ENCODE measurements around the gene ZNF784.

DNA sequence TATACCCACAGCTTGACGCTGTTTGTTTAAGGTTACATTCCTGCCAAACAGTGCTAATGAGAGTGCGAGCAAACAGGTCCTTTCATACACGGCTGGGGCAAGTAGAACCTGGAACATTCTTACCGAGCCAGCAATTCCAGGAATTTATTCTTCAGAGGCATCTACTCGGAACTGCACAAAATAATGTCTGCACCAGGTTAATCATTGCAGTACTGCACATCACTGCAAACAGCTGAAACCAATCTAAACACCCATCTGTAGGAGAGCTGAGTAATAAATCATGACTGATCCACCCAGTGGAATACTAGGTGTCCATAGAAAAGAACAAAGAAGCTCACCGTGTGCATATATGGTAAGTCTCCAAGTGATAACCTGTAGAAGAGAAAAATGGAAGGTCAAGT lies 42.5 kb downstream of the ZNF784 start:
- TF ChIP-seq, protein P1, sequence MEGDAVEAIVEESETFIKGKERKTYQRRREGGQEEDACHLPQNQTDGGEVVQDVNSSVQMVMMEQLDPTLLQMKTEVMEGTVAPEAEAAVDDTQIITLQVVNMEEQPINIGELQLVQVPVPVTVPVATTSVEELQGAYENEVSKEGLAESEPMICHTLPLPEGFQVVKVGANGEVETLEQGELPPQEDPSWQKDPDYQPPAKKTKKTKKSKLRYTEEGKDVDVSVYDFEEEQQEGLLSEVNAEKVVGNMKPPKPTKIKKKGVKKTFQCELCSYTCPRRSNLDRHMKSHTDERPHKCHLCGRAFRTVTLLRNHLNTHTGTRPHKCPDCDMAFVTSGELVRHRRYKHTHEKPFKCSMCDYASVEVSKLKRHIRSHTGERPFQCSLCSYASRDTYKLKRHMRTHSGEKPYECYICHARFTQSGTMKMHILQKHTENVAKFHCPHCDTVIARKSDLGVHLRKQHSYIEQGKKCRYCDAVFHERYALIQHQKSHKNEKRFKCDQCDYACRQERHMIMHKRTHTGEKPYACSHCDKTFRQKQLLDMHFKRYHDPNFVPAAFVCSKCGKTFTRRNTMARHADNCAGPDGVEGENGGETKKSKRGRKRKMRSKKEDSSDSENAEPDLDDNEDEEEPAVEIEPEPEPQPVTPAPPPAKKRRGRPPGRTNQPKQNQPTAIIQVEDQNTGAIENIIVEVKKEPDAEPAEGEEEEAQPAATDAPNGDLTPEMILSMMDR (conservative IDR thresholded peaks at IDR 0.05; ENCODE audit: low read length): no peak
- no peak for TF ChIP-seq EZH2phosphoT487 (IDR thresholded peaks at IDR 0.05; ENCODE audit: borderline replicate concordance, low read depth, low read length)
